ENCODE measurements around the gene RHOBTB1.

DNA sequence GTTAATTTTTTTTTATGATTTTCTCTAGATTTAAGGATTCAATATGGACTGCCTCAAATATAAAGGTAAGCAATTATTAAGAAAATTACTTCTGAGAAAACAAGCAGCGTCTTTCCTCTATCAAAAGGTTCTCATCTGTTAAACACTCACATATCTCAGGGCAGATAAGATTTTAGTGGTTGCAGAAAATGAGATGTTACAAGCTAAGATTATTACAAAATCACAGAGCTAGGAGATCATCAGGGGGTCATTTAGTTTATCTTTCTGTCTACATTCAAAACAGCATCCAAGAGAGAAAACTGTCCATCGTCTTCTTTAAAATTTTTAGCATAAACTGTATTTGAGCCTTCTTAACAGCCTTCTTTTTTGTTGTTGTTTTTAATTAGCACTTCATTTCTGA is 29.1 kb upstream of the RHOBTB1 start:
- TF ChIP-seq, protein P1, sequence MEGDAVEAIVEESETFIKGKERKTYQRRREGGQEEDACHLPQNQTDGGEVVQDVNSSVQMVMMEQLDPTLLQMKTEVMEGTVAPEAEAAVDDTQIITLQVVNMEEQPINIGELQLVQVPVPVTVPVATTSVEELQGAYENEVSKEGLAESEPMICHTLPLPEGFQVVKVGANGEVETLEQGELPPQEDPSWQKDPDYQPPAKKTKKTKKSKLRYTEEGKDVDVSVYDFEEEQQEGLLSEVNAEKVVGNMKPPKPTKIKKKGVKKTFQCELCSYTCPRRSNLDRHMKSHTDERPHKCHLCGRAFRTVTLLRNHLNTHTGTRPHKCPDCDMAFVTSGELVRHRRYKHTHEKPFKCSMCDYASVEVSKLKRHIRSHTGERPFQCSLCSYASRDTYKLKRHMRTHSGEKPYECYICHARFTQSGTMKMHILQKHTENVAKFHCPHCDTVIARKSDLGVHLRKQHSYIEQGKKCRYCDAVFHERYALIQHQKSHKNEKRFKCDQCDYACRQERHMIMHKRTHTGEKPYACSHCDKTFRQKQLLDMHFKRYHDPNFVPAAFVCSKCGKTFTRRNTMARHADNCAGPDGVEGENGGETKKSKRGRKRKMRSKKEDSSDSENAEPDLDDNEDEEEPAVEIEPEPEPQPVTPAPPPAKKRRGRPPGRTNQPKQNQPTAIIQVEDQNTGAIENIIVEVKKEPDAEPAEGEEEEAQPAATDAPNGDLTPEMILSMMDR (IDR thresholded peaks at IDR 0.05; ENCODE audit: poor library complexity): no peak
- TF ChIP-seq EZH2phosphoT487 (IDR thresholded peaks at IDR 0.05; ENCODE audit: low read depth, severe bottlenecking, unreplicated experiment): no peak
